ENCODE data around the gene LONP2.

Gene LONP2

GRCh38 chr16:48244863-48245195 is 729 bp downstream of the LONP2 start:
- no peak for TF ChIP-seq CTCF (IDR thresholded peaks at IDR 0.05)

- no peak for TF ChIP-seq CTCF (IDR thresholded peaks at IDR 0.05)
Measured at GRCh38 chr16:48246066-48246465, 2.0 kb downstream of the LONP2 start.

- TF ChIP-seq CTCF (IDR thresholded peaks at IDR 0.05), result no peak
Measured at GRCh38 chr16:48247311-48247710, 3.2 kb downstream of the LONP2 start, which contains the start of gene ABCC11. Gene ABCC11 (minus strand): TSS chr16:48247539. CDS start chr16:48231921, 15,618 bp downstream.

GRCh38 chr16:48250520-48251278 is 6.6 kb downstream of the LONP2 start:
- no peak for TF ChIP-seq CTCF (IDR thresholded peaks at IDR 0.05)

- no peak for TF ChIP-seq CTCF (IDR thresholded peaks at IDR 0.05)
Measured at GRCh38 chr16:48252013-48252412, 7.9 kb downstream of the LONP2 start.

- TF ChIP-seq CTCF (IDR thresholded peaks at IDR 0.05), result no peak
Measured at GRCh38 chr16:48256579-48257177, 12.6 kb downstream of the LONP2 start.

- no peak for TF ChIP-seq CTCF (IDR thresholded peaks at IDR 0.05)
Measured at GRCh38 chr16:48261569-48261968, 17.5 kb downstream of the LONP2 start.

All from LNCAP (cell line).